Measurements from ENCODE around the gene ORC2. TPM values are rescaled to one million over a fixed set of nuclear protein-coding genes. Genes with fewer than 3 reads are reported as not detected.
"Not testable (repeated sequence)": the region's sequence is repeated elsewhere in the genome, so short reads cannot be mapped to it uniquely, and the experiment has no call there.

The ORC2 gene
- polyA plus RNA-seq, 2 donors: 6.0 to 7.0 TPM

- H3K27ac ChIP-seq (ENCODE audit: low read depth in 2 of 2, low read length in 1 of 2); H3K4me1 ChIP-seq (ENCODE audit: control insufficient read depth in 2 of 2, insufficient read depth in 2 of 2, low read length in 1 of 2); H3K36me3 ChIP-seq (ENCODE audit: control insufficient read depth in 2 of 2, insufficient read depth in 2 of 2, low read length in 1 of 2); H3K9me3 ChIP-seq (ENCODE audit: control insufficient read depth in 2 of 2, insufficient read depth in 1 of 2, low read depth in 1 of 2, low read length in 1 of 2); H3K27me3 ChIP-seq (ENCODE audit: control insufficient read depth in 1 of 2, insufficient read depth in 2 of 2, low read length in 2 of 2); H3K4me3 ChIP-seq (ENCODE audit: low read depth in 1 of 2, low read length in 2 of 2): not testable (repeated sequence)
- WGBS, 2 donors: 87 to 88% methylated on average over 3 of the region's 3 CpGs
These were observed 6.6 kb upstream of the ORC2 start for GRCh38 chr2:200970057-200970456.

- H3K27ac ChIP-seq (ENCODE audit: low read depth in 2 of 2, low read length in 1 of 2): no peak overlapping the region
- H3K36me3 ChIP-seq (ENCODE audit: control insufficient read depth in 2 of 2, insufficient read depth in 2 of 2, low read length in 1 of 2): no peaks in the 10 kb centered on the region
- H3K4me3 ChIP-seq (ENCODE audit: low read depth in 1 of 2, low read length in 2 of 2): no peak overlapping the region
- WGBS, 2 donors: 83 to 92% methylated on average over 2 of the region's 2 CpGs
- H3K4me1 ChIP-seq (ENCODE audit: control insufficient read depth in 2 of 2, insufficient read depth in 2 of 2, low read length in 1 of 2): no peaks in the 10 kb centered on the region
- H3K27me3 ChIP-seq (ENCODE audit: control insufficient read depth in 1 of 2, insufficient read depth in 2 of 2, low read length in 2 of 2): no peaks in the 10 kb centered on the region
- no peaks in the 10 kb centered on the region for H3K9me3 ChIP-seq (ENCODE audit: control insufficient read depth in 2 of 2, insufficient read depth in 1 of 2, low read depth in 1 of 2, low read length in 1 of 2)
These were observed 5.3 kb upstream of the ORC2 start for GRCh38 chr2:200968735-200969134.

- Histone ChIP-seq H3K9me3 (ENCODE audit: control insufficient read depth in 2 of 2, insufficient read depth in 1 of 2, low read depth in 1 of 2, low read length in 1 of 2) (no peaks in the 10 kb centered on the region), H3K4me1 (ENCODE audit: control insufficient read depth in 2 of 2, insufficient read depth in 2 of 2, low read length in 1 of 2) (no peaks in the 10 kb centered on the region), H3K4me3 (ENCODE audit: low read depth in 1 of 2, low read length in 2 of 2) (no peak overlapping the region), H3K27me3 (ENCODE audit: control insufficient read depth in 1 of 2, insufficient read depth in 2 of 2, low read length in 2 of 2) (no peaks in the 10 kb centered on the region), H3K27ac (ENCODE audit: low read depth in 2 of 2, low read length in 1 of 2) (peak overlapping the region in 1 of 2 donors; percentile 11), H3K36me3 (ENCODE audit: control insufficient read depth in 2 of 2, insufficient read depth in 2 of 2, low read length in 1 of 2) (no peaks in the 10 kb centered on the region)
- WGBS, 2 donors: 84 to 92% methylated on average over 1 of the region's 1 CpG
These were observed 4.7 kb upstream of the ORC2 start for GRCh38 chr2:200968162-200968561.

GRCh38 chr2:200966770-200967169 is 3.3 kb upstream of the ORC2 start:
- Histone ChIP-seq H3K4me3 (ENCODE audit: low read depth in 1 of 2, low read length in 2 of 2) (no peak overlapping the region), H3K27me3 (ENCODE audit: control insufficient read depth in 1 of 2, insufficient read depth in 2 of 2, low read length in 2 of 2) (no peaks in the 10 kb centered on the region), H3K27ac (ENCODE audit: low read depth in 2 of 2, low read length in 1 of 2) (no peak overlapping the region), H3K36me3 (ENCODE audit: control insufficient read depth in 2 of 2, insufficient read depth in 2 of 2, low read length in 1 of 2) (no peaks in the 10 kb centered on the region), H3K9me3 (ENCODE audit: control insufficient read depth in 2 of 2, insufficient read depth in 1 of 2, low read depth in 1 of 2, low read length in 1 of 2) (no peaks in the 10 kb centered on the region), H3K4me1 (ENCODE audit: control insufficient read depth in 2 of 2, insufficient read depth in 2 of 2, low read length in 1 of 2) (no peaks in the 10 kb centered on the region)
- 39 to 54% methylated on average over 4 of the region's 4 CpGs for whole genome bisulfite sequencing, 2 donors

GRCh38 chr2:200964498-200964897 is 1.0 kb upstream of the ORC2 start:
- Histone ChIP-seq H3K4me1 (ENCODE audit: control insufficient read depth in 2 of 2, insufficient read depth in 2 of 2, low read length in 1 of 2) (no peaks in the 10 kb centered on the region), H3K27ac (ENCODE audit: low read depth in 2 of 2, low read length in 1 of 2) (no peak overlapping the region), H3K27me3 (ENCODE audit: control insufficient read depth in 1 of 2, insufficient read depth in 2 of 2, low read length in 2 of 2) (no peaks in the 10 kb centered on the region), H3K36me3 (ENCODE audit: control insufficient read depth in 2 of 2, insufficient read depth in 2 of 2, low read length in 1 of 2) (peaks cover 0 to under 1% of the 10 kb centered on the region in 2 donors), H3K4me3 (ENCODE audit: low read depth in 1 of 2, low read length in 2 of 2) (peak overlapping the region in 1 of 2 donors; percentile 83), H3K9me3 (ENCODE audit: control insufficient read depth in 2 of 2, insufficient read depth in 1 of 2, low read depth in 1 of 2, low read length in 1 of 2) (no peaks in the 10 kb centered on the region)
- 56 to 76% methylated on average over 6 of the region's 6 CpGs for WGBS, 2 donors

- H3K36me3 ChIP-seq (ENCODE audit: control insufficient read depth in 2 of 2, insufficient read depth in 2 of 2, low read length in 1 of 2); H3K27me3 ChIP-seq (ENCODE audit: control insufficient read depth in 1 of 2, insufficient read depth in 2 of 2, low read length in 2 of 2); H3K9me3 ChIP-seq (ENCODE audit: control insufficient read depth in 2 of 2, insufficient read depth in 1 of 2, low read depth in 1 of 2, low read length in 1 of 2); H3K4me1 ChIP-seq (ENCODE audit: control insufficient read depth in 2 of 2, insufficient read depth in 2 of 2, low read length in 1 of 2): not testable (repeated sequence)
- WGBS, 2 donors: 0 to 1% methylated on average over 21 of the region's 21 CpGs
- peak overlapping the region; percentile 83 to 86 for H3K4me3 ChIP-seq (ENCODE audit: low read depth in 1 of 2, low read length in 2 of 2)
- peak overlapping the region; percentile 76 to 88 for H3K27ac ChIP-seq (ENCODE audit: low read depth in 2 of 2, low read length in 1 of 2)
These were observed 425 bp upstream of the ORC2 start for GRCh38 chr2:200963918-200964252.

GRCh38 chr2:200962811-200963123 is 693 bp downstream of the ORC2 start:
- Histone ChIP-seq H3K9me3 (ENCODE audit: control insufficient read depth in 2 of 2, insufficient read depth in 1 of 2, low read depth in 1 of 2, low read length in 1 of 2) (no peaks in the 10 kb centered on the region), H3K36me3 (ENCODE audit: control insufficient read depth in 2 of 2, insufficient read depth in 2 of 2, low read length in 1 of 2) (peaks cover 0 to 3% of the 10 kb centered on the region in 2 donors), H3K27me3 (ENCODE audit: control insufficient read depth in 1 of 2, insufficient read depth in 2 of 2, low read length in 2 of 2) (no peaks in the 10 kb centered on the region), H3K27ac (ENCODE audit: low read depth in 2 of 2, low read length in 1 of 2) (peak overlapping the region; percentile 85 to 87), H3K4me1 (ENCODE audit: control insufficient read depth in 2 of 2, insufficient read depth in 2 of 2, low read length in 1 of 2) (no peaks in the 10 kb centered on the region), H3K4me3 (ENCODE audit: low read depth in 1 of 2, low read length in 2 of 2) (peak overlapping the region; percentile 83 to 86)
- 3 to 4% methylated on average over 7 of the region's 7 CpGs for WGBS, 2 donors

GRCh38 chr2:200961674-200962073 is 1.8 kb downstream of the ORC2 start:
- Histone ChIP-seq H3K27me3 (ENCODE audit: control insufficient read depth in 1 of 2, insufficient read depth in 2 of 2, low read length in 2 of 2) (no peaks in the 10 kb centered on the region), H3K27ac (ENCODE audit: low read depth in 2 of 2, low read length in 1 of 2) (no peak overlapping the region), H3K4me3 (ENCODE audit: low read depth in 1 of 2, low read length in 2 of 2) (no peak overlapping the region), H3K9me3 (ENCODE audit: control insufficient read depth in 2 of 2, insufficient read depth in 1 of 2, low read depth in 1 of 2, low read length in 1 of 2) (no peaks in the 10 kb centered on the region), H3K4me1 (ENCODE audit: control insufficient read depth in 2 of 2, insufficient read depth in 2 of 2, low read length in 1 of 2) (no peaks in the 10 kb centered on the region), H3K36me3 (ENCODE audit: control insufficient read depth in 2 of 2, insufficient read depth in 2 of 2, low read length in 1 of 2) (peaks cover 0 to 3% of the 10 kb centered on the region in 2 donors)
- 19 to 20% methylated on average over 2 of the region's 2 CpGs for WGBS, 2 donors

GRCh38 chr2:200950378-200950777 is 13.1 kb downstream of the ORC2 start:
- Histone ChIP-seq H3K9me3 (ENCODE audit: control insufficient read depth in 2 of 2, insufficient read depth in 1 of 2, low read depth in 1 of 2, low read length in 1 of 2) (no peaks in the 10 kb centered on the region), H3K27me3 (ENCODE audit: control insufficient read depth in 1 of 2, insufficient read depth in 2 of 2, low read length in 2 of 2) (no peaks in the 10 kb centered on the region), H3K4me3 (ENCODE audit: low read depth in 1 of 2, low read length in 2 of 2) (no peak overlapping the region), H3K36me3 (ENCODE audit: control insufficient read depth in 2 of 2, insufficient read depth in 2 of 2, low read length in 1 of 2) (peaks cover 0 to 4% of the 10 kb centered on the region in 2 donors), H3K27ac (ENCODE audit: low read depth in 2 of 2, low read length in 1 of 2) (no peak overlapping the region), H3K4me1 (ENCODE audit: control insufficient read depth in 2 of 2, insufficient read depth in 2 of 2, low read length in 1 of 2) (no peaks in the 10 kb centered on the region)
- whole genome bisulfite sequencing, 2 donors: 80 to 84% methylated on average over 3 of the region's 3 CpGs

GRCh38 chr2:200945395-200945729 is 18.1 kb downstream of the ORC2 start:
- no peaks in the 10 kb centered on the region for H3K36me3 ChIP-seq (ENCODE audit: control insufficient read depth in 2 of 2, insufficient read depth in 2 of 2, low read length in 1 of 2)
- WGBS, 2 donors: 96% methylated on average over 4 of the region's 4 CpGs
- no peak overlapping the region for H3K4me3 ChIP-seq (ENCODE audit: low read depth in 1 of 2, low read length in 2 of 2)
- no peaks in the 10 kb centered on the region for H3K9me3 ChIP-seq (ENCODE audit: control insufficient read depth in 2 of 2, insufficient read depth in 1 of 2, low read depth in 1 of 2, low read length in 1 of 2)
- H3K27me3 ChIP-seq (ENCODE audit: control insufficient read depth in 1 of 2, insufficient read depth in 2 of 2, low read length in 2 of 2): no peaks in the 10 kb centered on the region
- H3K4me1 ChIP-seq (ENCODE audit: control insufficient read depth in 2 of 2, insufficient read depth in 2 of 2, low read length in 1 of 2): no peaks in the 10 kb centered on the region
- no peak overlapping the region for H3K27ac ChIP-seq (ENCODE audit: low read depth in 2 of 2, low read length in 1 of 2)
